HUES64 (cell line): Measurements from ENCODE around the gene POLR1H.

Experiments used
- H3K27ac ChIP-seq: 2 replicates; pipeline ENCODE4 v1.7.0; 2013; ENCODE audit warnings: low read depth, low read length, inconsistent platforms
- H3K27me3 ChIP-seq: 2 replicates; pipeline ENCODE4 v1.6.1; 2013; ENCODE audit warnings: mild to moderate bottlenecking, low read length; ENCODE audit not compliant: insufficient read depth
- H3K36me3 ChIP-seq: 2 replicates; pipeline ENCODE4 v1.6.1; 2013; ENCODE audit warnings: mild to moderate bottlenecking, low read length; ENCODE audit not compliant: insufficient read depth
- H3K4me1 ChIP-seq: 2 replicates; pipeline ENCODE4 v1.6.1; 2013; ENCODE audit warnings: mild to moderate bottlenecking, low read length, moderate library complexity; ENCODE audit not compliant: insufficient read depth
- H3K4me3 ChIP-seq: 2 replicates; pipeline ENCODE4 v1.5.1; 2013; ENCODE audit warnings: mild to moderate bottlenecking, low read length, moderate library complexity
- H3K9ac ChIP-seq: 2 replicates; pipeline ENCODE4 v1.6.1; 2013; ENCODE audit warnings: mild to moderate bottlenecking, low read depth, low read length
- H3K9me3 ChIP-seq: 2 replicates; pipeline ENCODE4 v1.6.1; 2013; ENCODE audit warnings: low read depth, low read length; ENCODE audit not compliant: insufficient read depth
- WGBS: fragments of 150-250, 120-280 bp; methylation state at CpG from one replicate; pipeline ENCODE4 v1.1.7; 2013; ENCODE audit warnings: missing lambda C conversion rate; 5-methylcytosine and 5-hydroxymethylcytosine counted together

The POLR1H gene

DNA sequence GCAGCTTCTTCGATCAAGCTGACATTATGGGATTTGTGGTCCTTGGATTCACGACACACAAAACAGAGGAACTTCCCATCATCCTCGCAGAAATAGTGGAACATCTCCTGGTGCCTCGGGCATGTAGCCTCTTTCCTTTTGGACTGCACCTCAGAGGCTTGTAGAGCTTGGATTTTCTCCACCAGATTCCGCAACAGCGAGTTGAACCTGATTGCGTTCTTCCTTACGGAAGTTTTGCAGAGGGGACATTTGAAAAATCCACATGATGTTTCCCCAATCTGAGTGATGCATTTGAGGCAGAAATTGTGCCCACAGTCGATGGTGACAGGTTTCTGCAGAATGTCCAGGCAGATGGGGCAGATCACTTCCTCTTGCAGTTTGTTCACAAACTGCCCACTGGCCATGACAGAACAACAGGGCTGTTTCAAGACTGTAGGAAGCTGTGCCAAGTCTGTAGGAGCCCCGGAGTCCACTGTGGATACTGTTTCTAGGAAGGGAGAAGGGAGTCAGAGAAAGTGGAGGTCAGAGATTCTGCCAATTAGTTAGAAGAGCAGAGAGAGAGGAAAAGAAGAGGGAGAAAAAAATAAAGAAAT lies 51.4 kb downstream of the POLR1H start:
- no peak overlapping the region for H3K9ac ChIP-seq
- no peak overlapping the region for H3K4me3 ChIP-seq
- 82% methylated on average over 10 of the region's 10 CpGs for WGBS
- H3K4me1 ChIP-seq, result no peaks in the 10 kb centered on the region
- no peaks in the 10 kb centered on the region for H3K9me3 ChIP-seq
- H3K27ac ChIP-seq, result no peak overlapping the region
- peaks cover 62% of the 10 kb centered on the region for H3K27me3 ChIP-seq
- H3K36me3 ChIP-seq, result no peaks in the 10 kb centered on the region

DNA sequence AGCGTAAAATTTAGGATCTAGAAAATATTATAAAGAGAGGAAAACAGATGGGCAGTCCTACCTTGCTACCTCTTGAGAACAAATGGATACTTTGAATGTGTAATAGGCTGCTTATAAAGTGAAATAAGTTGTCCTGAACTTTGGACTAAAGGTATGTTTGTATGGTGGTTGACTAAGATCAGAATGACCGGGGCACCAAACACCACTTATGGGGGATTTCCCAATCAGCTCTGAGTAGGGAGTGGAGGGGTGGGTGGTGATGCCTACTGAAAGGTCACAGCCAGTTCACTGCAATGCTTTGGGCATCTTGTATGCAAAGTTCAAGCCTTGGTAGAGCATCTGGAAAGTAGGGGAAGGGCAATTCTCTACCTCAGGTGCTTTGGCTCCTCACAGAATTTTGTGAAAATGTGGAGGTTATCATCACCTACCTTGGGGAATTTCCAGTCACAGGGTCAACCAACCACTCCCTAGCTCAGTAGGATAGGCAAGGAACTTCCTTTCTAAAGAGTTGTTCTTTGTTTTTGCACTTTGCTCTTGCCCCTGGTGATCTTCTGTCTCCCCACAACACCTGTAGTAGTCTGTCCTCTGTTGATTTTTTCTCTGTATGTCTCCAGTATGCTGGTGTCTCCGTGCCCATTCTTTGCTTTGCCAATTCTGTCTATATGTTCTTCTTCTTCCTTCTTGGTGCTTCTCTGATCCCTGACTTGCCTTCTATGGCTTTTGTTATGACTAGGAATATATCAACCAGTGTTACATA lies 52.1 kb downstream of the POLR1H start, which contains the start of gene TRIM31:
TSS of gene TRIM31 (minus strand) at position 88 of the 757 bp plus-strand sequence. CDS start 285 bp downstream, outside the sequence.
- peaks cover 59% of the 10 kb centered on the region for H3K27me3 ChIP-seq

DNA sequence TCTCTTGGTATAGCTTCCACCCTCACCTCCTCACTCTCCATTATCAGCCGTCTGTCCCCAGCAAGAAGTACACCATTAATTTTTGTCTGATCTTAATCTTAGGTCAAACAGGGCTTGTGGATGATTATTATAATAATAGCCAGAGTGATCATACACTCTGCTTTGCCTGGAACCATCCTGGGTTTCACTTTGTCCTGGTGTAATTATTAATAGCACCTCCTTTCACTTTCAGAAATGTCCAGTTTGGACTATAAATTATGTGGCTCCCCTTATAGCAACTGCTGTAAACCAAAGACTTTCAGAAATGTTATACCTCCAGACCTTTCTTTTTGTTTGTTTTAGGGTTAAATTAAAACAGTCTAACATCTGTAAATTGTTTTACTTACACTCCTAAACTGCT lies 52.8 kb downstream of the POLR1H start:
- no peak overlapping the region for H3K4me3 ChIP-seq

More for the DNA sequence above, 52.1 kb downstream of the POLR1H start, which contains the start of gene TRIM31:
- H3K36me3 ChIP-seq, result no peaks in the 10 kb centered on the region
- H3K4me1 ChIP-seq, result no peaks in the 10 kb centered on the region
- H3K27ac ChIP-seq, result no peak within 1 kb of the TSS
- 87% methylated on average over 3 of the region's 3 CpGs for WGBS
- H3K9ac ChIP-seq, result no peak within 1 kb of the TSS
- H3K9me3 ChIP-seq, result no peaks in the 10 kb centered on the region
- no peak within 1 kb of the TSS for H3K4me3 ChIP-seq

More for the DNA sequence above, 52.8 kb downstream of the POLR1H start:
- peaks cover 56% of the 10 kb centered on the region for H3K27me3 ChIP-seq
- H3K9ac ChIP-seq, result no peak overlapping the region
- H3K4me1 ChIP-seq, result no peaks in the 10 kb centered on the region
- no peaks in the 10 kb centered on the region for H3K36me3 ChIP-seq
- WGBS, result 86% methylated on average over 1 of the region's 1 CpG
- H3K27ac ChIP-seq, result no peak overlapping the region
- H3K9me3 ChIP-seq, result no peaks in the 10 kb centered on the region
